ENCODE measurements around the gene GOLGA7B.
"Not testable (repeated sequence)": the region's sequence is repeated elsewhere in the genome, so short reads cannot be mapped to it uniquely, and the experiment has no call there.

GOLGA7B gene

GRCh38 chr10:97836446-97836845, 13.2 kb upstream of the GOLGA7B start:
- DNase-seq, result no peak

- DNase-seq, result no peak
These were observed 11.6 kb upstream of the GOLGA7B start for GRCh38 chr10:97838091-97838490.

GRCh38 chr10:97841166-97841565, 8.5 kb upstream of the GOLGA7B start:
- not testable (repeated sequence) for DNase-seq

- not testable (repeated sequence) for DNase-seq
These were observed 7.5 kb upstream of the GOLGA7B start for GRCh38 chr10:97842114-97842513.

- DNase-seq, result no peak
These were observed 6.9 kb upstream of the GOLGA7B start for GRCh38 chr10:97842656-97843280.

GRCh38 chr10:97843281-97843671, 6.4 kb upstream of the GOLGA7B start:
- peak; percentile 11 for DNase-seq

- not testable (repeated sequence) for DNase-seq
These were observed 5.7 kb upstream of the GOLGA7B start for GRCh38 chr10:97843972-97844371.

GRCh38 chr10:97844678-97845077, 5.0 kb upstream of the GOLGA7B start:
- DNase-seq, result no peak

- DNase-seq, result no peak
These were observed 448 bp upstream of the GOLGA7B start for GRCh38 chr10:97849103-97849686.

GRCh38 chr10:97850446-97850845, 803 bp downstream of the GOLGA7B start:
- no peak for DNase-seq

GRCh38 chr10:97851341-97852001, 1.8 kb downstream of the GOLGA7B start:
- no peak for DNase-seq

- DNase-seq, result no peak
These were observed 2.6 kb downstream of the GOLGA7B start for GRCh38 chr10:97852277-97852676.

GRCh38 chr10:97852840-97853405, 3.3 kb downstream of the GOLGA7B start:
- DNase-seq, result no peak

- no peak for DNase-seq
These were observed 5.1 kb downstream of the GOLGA7B start for GRCh38 chr10:97854743-97855142.

GRCh38 chr10:97858001-97858439, 8.4 kb downstream of the GOLGA7B start:
- no peak for DNase-seq

- peak; percentile 31 for DNase-seq
These were observed 11.6 kb downstream of the GOLGA7B start for GRCh38 chr10:97861097-97861750.

- DNase-seq, result no peak
These were observed 12.3 kb downstream of the GOLGA7B start for GRCh38 chr10:97861924-97862323.

- DNase-seq, result no peak
These were observed 14.2 kb downstream of the GOLGA7B start for GRCh38 chr10:97863808-97864207.

GRCh38 chr10:97865488-97865887, 15.8 kb downstream of the GOLGA7B start:
- no peak for DNase-seq

- DNase-seq, result no peak
These were observed 17.0 kb downstream of the GOLGA7B start for GRCh38 chr10:97866524-97867219.

GRCh38 chr10:97867220-97867800, 17.7 kb downstream of the GOLGA7B start:
- DNase-seq, result no peak

GRCh38 chr10:97868134-97868685, 18.6 kb downstream of the GOLGA7B start:
- DNase-seq, result no peak

Data from fibroblast of upper back skin (primary cell).